K562 (cell line): ENCODE measurements around the gene STIM1. TPM values are rescaled to one million over a fixed set of nuclear protein-coding genes. Genes with fewer than 3 reads are reported as not detected.

Experiments used
- CHD2 ChIP-seq: IDR thresholded peaks from 2 replicates; pipeline ENCODE4 v1.6.1; 2011; ENCODE audit warnings: low read depth, low read length
- E2F5 ChIP-seq: sonication (generic); formaldehyde crosslinking; IDR thresholded peaks from 2 replicates; pipeline ENCODE4 v1.8.0; 2022; ENCODE audit warnings: mild to moderate bottlenecking, missing genetic modification reagents
- E2F6 ChIP-seq, 2 experiments: IDR thresholded peaks; 2 replicates each; pipeline ENCODE4 v1.6.1; 2011; ENCODE audit warnings: borderline replicate concordance in 1 of 2, control low read depth in 1 of 2, low read depth in 1 of 2, low read length in 1 of 2, mild to moderate bottlenecking in 1 of 2, mixed read lengths in 1 of 2, moderate library complexity in 1 of 2; ENCODE audit not compliant: insufficient read depth in 1 of 2, insufficient read length in 1 of 2, poor library complexity in 1 of 2, severe bottlenecking in 1 of 2; ENCODE audit errors: extremely low read depth in 1 of 2
- ETV5 ChIP-seq: sonication (generic); formaldehyde crosslinking; IDR thresholded peaks from 2 replicates; pipeline ENCODE4 v1.4.0; 2020; ENCODE audit warnings: low read depth, mild to moderate bottlenecking, missing genetic modification reagents
- FOXA3 ChIP-seq, 2 experiments: fragments of 450-650 bp in 1 of 2; sonication (generic) in 1 of 2; formaldehyde crosslinking; IDR thresholded peaks in 1 of 2; conservative IDR thresholded peaks in 1 of 2; 2 replicates each; pipeline versions ENCODE4 v1.4.0 to v1.8.0; 2020 to 2022; ENCODE audit warnings: mild to moderate bottlenecking in 2 of 2, missing genetic modification reagents in 1 of 2
- FOXO4 ChIP-seq: fragments of 450-650 bp; formaldehyde crosslinking; IDR thresholded peaks from 2 replicates; pipeline ENCODE4 v1.4.0; 2020; ENCODE audit warnings: mild to moderate bottlenecking, moderate library complexity
- KLF16 ChIP-seq: IDR thresholded peaks from 2 replicates; pipeline ENCODE4 v1.6.1; 2016; ENCODE audit warnings: antibody characterized with exemption
- MYBL2 ChIP-seq, 2 experiments: fragments of 450-650 bp in 1 of 2; sonication (generic) in 1 of 2; formaldehyde crosslinking in 1 of 2; IDR thresholded peaks; 2 replicates each; pipeline versions ENCODE4 v1.6.1 to v1.8.1; 2017 to 2022; ENCODE audit warnings: borderline replicate concordance in 1 of 2, inconsistent platforms in 1 of 2, low read depth in 1 of 2, mild to moderate bottlenecking in 1 of 2, missing genetic modification reagents in 1 of 2, moderate library complexity in 1 of 2
- REST ChIP-seq, 2 experiments: fragments of 450-650 bp; formaldehyde crosslinking in 1 of 2; IDR thresholded peaks; 2 replicates each; pipeline versions ENCODE4 v1.4.0 to v1.6.1; 2014 to 2020; ENCODE audit warnings: mild to moderate bottlenecking in 2 of 2, borderline replicate concordance in 1 of 2, low read depth in 1 of 2
- XRCC4 ChIP-seq: IDR thresholded peaks from one replicate; pipeline ENCODE4 v1.6.1; 2011; ENCODE audit not compliant: insufficient read depth, insufficient read length; ENCODE audit errors: extremely low read depth
- YY1 ChIP-seq, 3 experiments: IDR thresholded peaks; 2 replicates each; pipeline ENCODE4 v1.6.1; 2011; ENCODE audit warnings: low read length in 2 of 3, mild to moderate bottlenecking in 2 of 3, moderate library complexity in 2 of 3, borderline replicate concordance in 1 of 3, control low read depth in 1 of 3, low read depth in 1 of 3; ENCODE audit not compliant: insufficient read depth in 3 of 3, insufficient replicate concordance in 2 of 3, control insufficient read depth in 1 of 3, insufficient read length in 1 of 3; ENCODE audit errors: extremely low read depth in 1 of 3
- ZNF143 ChIP-seq: sonication (generic); formaldehyde crosslinking; IDR thresholded peaks from 2 replicates; pipeline ENCODE4 v1.9.0; 2022; ENCODE audit warnings: mild to moderate bottlenecking, missing genetic modification reagents
- polyA plus RNA-seq, 8 experiments: library from polyadenylated mRNA; depleted of rRNA in 4 of 8; stranded (reverse) in 5 of 8; unstranded in 3 of 8; fragments of >200 nt; fragmentation: Nextera tagmentation in 2 of 8; fragmentation: Illumina TruSeq in 1 of 8; extraction: Ambion mirVana in 2 of 8; extraction: Trizol in 1 of 8; gene quantifications; 2 replicates each; pipeline versions ENCODE4 v1.2.1 to v1.2.3, GENCODE V29; 2011 to 2014; ENCODE audit warnings: inconsistent platforms in 1 of 8, missing spikeins in 1 of 8
- total RNA-seq, 7 experiments: library from RNA; depleted of rRNA in 6 of 7; stranded (reverse); fragments of >200 nt in 6 of 7; fragmentation: Illumina TruSeq in 2 of 7; extraction: Trizol in 2 of 7; gene quantifications; 2 replicates each; pipeline versions ENCODE4 v1.2.1 to v1.2.3, GENCODE V29; 2011 to 2021; ENCODE audit warnings: low replicate concordance in 1 of 7

STIM1 gene
- total and polyA plus RNA-seq, 9 of the 15 experiments (the other 6 are each of a cell fraction or from before 2014, with no cell fraction given): 7.7 to 50.5 (median 22.5) TPM

GRCh38 chr11:3855808-3856491, 486 bp downstream of the STIM1 start (continued):
- peak; percentile 37; the same call in 1 of the 2 replicates for TF ChIP-seq ZNF143 (CRISPR knock-in tag)
- TF ChIP-seq E2F6 (IDR thresholded peaks at IDR 0.05; ENCODE audit: borderline replicate concordance in 1 of 2, extremely low read depth in 1 of 2, insufficient read depth in 1 of 2, insufficient read length in 1 of 2, low read depth in 1 of 2, low read length in 1 of 2, poor library complexity in 1 of 2, severe bottlenecking in 1 of 2): peak in 1 of 2 experiments; percentile 51
- no peak for TF ChIP-seq MYBL2 (IDR thresholded peaks at IDR 0.05; ENCODE audit: low read depth)
- no peak for TF ChIP-seq MYBL2 (CRISPR knock-in tag; IDR thresholded peaks at IDR 0.05; ENCODE audit: borderline replicate concordance)
- no peak for TF ChIP-seq XRCC4
- peak in 1 of 2 experiments; percentile 35; a peak in 2 of 4 replicates for TF ChIP-seq FOXA3 (CRISPR knock-in tag; conservative IDR thresholded peaks at IDR 0.05 in 1 of 2, IDR thresholded peaks at IDR 0.05 in 1 of 2)
- peak in 1 of 3 experiments; percentile 8 for TF ChIP-seq YY1 (IDR thresholded peaks at IDR 0.05; ENCODE audit: borderline replicate concordance in 1 of 3, control insufficient read depth in 1 of 3, extremely low read depth in 1 of 3, insufficient read depth in 3 of 3, insufficient read length in 1 of 3, insufficient replicate concordance in 2 of 3, low read depth in 1 of 3, low read length in 2 of 3)
- TF ChIP-seq KLF16: no peak
- peak; percentile 34; the same call in 1 of the 2 replicates for TF ChIP-seq ETV5 (CRISPR knock-in tag)
- no peak for TF ChIP-seq CHD2
- peak; percentile 60; the same call in 1 of the 2 replicates for TF ChIP-seq E2F5 (CRISPR knock-in tag)
- 0 out of 2 replicates have a peak, but pooled peaks have one; percentile 2 for TF ChIP-seq REST (IDR thresholded peaks at IDR 0.05; ENCODE audit: borderline replicate concordance)
- no peak for TF ChIP-seq REST (CRISPR knock-in tag; IDR thresholded peaks at IDR 0.05; ENCODE audit: low read depth)
- no peak for TF ChIP-seq FOXO4 (CRISPR knock-in tag)
